WTC11 (cell line): ENCODE results near the gene STARD13. TPM values are rescaled to one million over a fixed set of nuclear protein-coding genes. Genes with fewer than 3 reads are reported as not detected.
"Not testable (repeated sequence)": the region's sequence is repeated elsewhere in the genome, so short reads cannot be mapped to it uniquely, and the experiment has no call there.

ENCODE experiments used
- ATAC-seq: fragments of 200-7000 bp; cut with Tn5 transposase; 2 replicates; pipeline ENCODE4 v1.10.0; 2021; ENCODE audit warnings: mild to moderate bottlenecking, moderate library complexity
- CTCF ChIA-PET: fragments of 300-600 bp; sonication (Branson Sonifier 250); formaldehyde crosslinking; loops from one replicate; lab custom pipeline; 2021; ENCODE audit warnings: antibody characterized with exemption; lab: Charles Lee
- POLR2A ChIA-PET: fragments of 350-600 bp; sonication (Branson Sonifier 250); formaldehyde crosslinking; loops from one replicate; lab custom pipeline; 2021; ENCODE audit warnings: antibody characterized with exemption; lab: Charles Lee
- DNase-seq: peaks from one replicate; pipeline ENCODE4 v3.0.0; 2021; ENCODE audit warnings: low spot score
- H3K27ac Mint-ChIP-seq: 2 replicates; pipeline ENCODE4 v1.8.0; 2021; ENCODE audit warnings: mixed read lengths
- H3K27me3 Mint-ChIP-seq: 2 replicates; pipeline ENCODE4 v1.8.0; 2021; ENCODE audit warnings: low read depth, mild to moderate bottlenecking, moderate library complexity, mixed read lengths
- H3K36me3 Mint-ChIP-seq: 2 replicates; pipeline ENCODE4 v1.8.0; 2021; ENCODE audit warnings: mixed read lengths
- H3K4me1 Mint-ChIP-seq: 2 replicates; pipeline ENCODE4 v1.8.0; 2022; ENCODE audit warnings: mixed read lengths
- H3K4me3 Mint-ChIP-seq: 2 replicates; pipeline ENCODE4 v1.8.0; 2021; ENCODE audit warnings: mild to moderate bottlenecking, moderate library complexity, mixed read lengths
- H3K9me3 Mint-ChIP-seq: 2 replicates; pipeline ENCODE4 v1.8.0; 2021; ENCODE audit warnings: mixed read lengths
- E2F5 ChIP-seq: sonication (generic); formaldehyde crosslinking; IDR thresholded peaks from 2 replicates; pipeline ENCODE4 v1.8.1; 2022; ENCODE audit warnings: mild to moderate bottlenecking, moderate library complexity, missing genetic modification reagents
- EMX1 ChIP-seq: fragments of 250-450 bp; sonication (Bioruptor Pico); IDR thresholded peaks from 2 replicates; pipeline ENCODE4 v1.8.0; 2021; ENCODE audit warnings: mild to moderate bottlenecking
- ESRRA ChIP-seq: sonication (generic); formaldehyde crosslinking; IDR thresholded peaks from 2 replicates; pipeline ENCODE4 v1.8.1; 2022; ENCODE audit warnings: mild to moderate bottlenecking, missing genetic modification reagents, borderline replicate concordance
- FOXJ3 ChIP-seq: sonication (generic); formaldehyde crosslinking; IDR thresholded peaks from 2 replicates; pipeline ENCODE4 v1.9.0; 2021; ENCODE audit warnings: missing genetic modification reagents, mild to moderate bottlenecking, borderline replicate concordance
- JUN ChIP-seq: sonication (generic); formaldehyde crosslinking; IDR thresholded peaks from 2 replicates; pipeline ENCODE4 v1.8.0; 2023; ENCODE audit warnings: mild to moderate bottlenecking, missing genetic modification reagents
- KAT7 ChIP-seq: sonication (generic); formaldehyde crosslinking; IDR thresholded peaks from 2 replicates; pipeline ENCODE4 v1.8.1; 2023; ENCODE audit warnings: missing genetic modification reagents, mild to moderate bottlenecking, borderline replicate concordance
- MLX ChIP-seq: sonication (generic); formaldehyde crosslinking; IDR thresholded peaks from 2 replicates; pipeline ENCODE4 v1.8.1; 2023; ENCODE audit warnings: mild to moderate bottlenecking, missing genetic modification reagents, moderate library complexity
- MXD4 ChIP-seq: fragments of 250-450 bp; sonication (Bioruptor Pico); IDR thresholded peaks from 2 replicates; pipeline ENCODE4 v1.8.0; 2021; ENCODE audit warnings: mild to moderate bottlenecking, moderate library complexity, borderline replicate concordance
- NFYB ChIP-seq: sonication (generic); formaldehyde crosslinking; conservative IDR thresholded peaks from 2 replicates; pipeline ENCODE4 v1.8.0; 2022; ENCODE audit warnings: low read depth, missing genetic modification reagents
- NR1H2 ChIP-seq: sonication (generic); formaldehyde crosslinking; IDR thresholded peaks from 2 replicates; pipeline ENCODE4 v1.9.0; 2021; ENCODE audit warnings: mild to moderate bottlenecking, moderate library complexity, missing genetic modification reagents
- RELA ChIP-seq: sonication (generic); formaldehyde crosslinking; IDR thresholded peaks from 2 replicates; pipeline ENCODE4 v1.8.1; 2022; ENCODE audit warnings: missing genetic modification reagents, mild to moderate bottlenecking, borderline replicate concordance
- SMAD4 ChIP-seq: sonication (generic); formaldehyde crosslinking; IDR thresholded peaks from 2 replicates; pipeline ENCODE4 v1.8.0; 2022; ENCODE audit warnings: mild to moderate bottlenecking, missing genetic modification reagents
- SP1 ChIP-seq: sonication (generic); formaldehyde crosslinking; conservative IDR thresholded peaks from 2 replicates; pipeline ENCODE4 v1.8.1; 2022; ENCODE audit warnings: missing genetic modification reagents
- STAT6 ChIP-seq: sonication (generic); formaldehyde crosslinking; conservative IDR thresholded peaks from 2 replicates; pipeline ENCODE4 v1.8.1; 2023; ENCODE audit warnings: mild to moderate bottlenecking, low read depth, missing genetic modification reagents, moderate library complexity
- ZMAT4 ChIP-seq: fragments of 250-450 bp; sonication (Bioruptor Pico); IDR thresholded peaks from 2 replicates; pipeline ENCODE4 v1.9.0; 2021; ENCODE audit warnings: mild to moderate bottlenecking
- ZNF219 ChIP-seq: sonication (generic); formaldehyde crosslinking; IDR thresholded peaks from 2 replicates; pipeline ENCODE4 v1.8.0; 2023; ENCODE audit warnings: missing genetic modification reagents, mild to moderate bottlenecking, borderline replicate concordance
- ZNF263 ChIP-seq: sonication (generic); formaldehyde crosslinking; IDR thresholded peaks from 2 replicates; pipeline ENCODE4 v1.8.1; 2022; ENCODE audit warnings: low read depth, mild to moderate bottlenecking, moderate library complexity, missing genetic modification reagents
- ZNF281 ChIP-seq: sonication (generic); formaldehyde crosslinking; IDR thresholded peaks from 2 replicates; pipeline ENCODE4 v1.8.0; 2023; ENCODE audit warnings: mild to moderate bottlenecking, missing genetic modification reagents
- ZNF317 ChIP-seq: sonication (generic); formaldehyde crosslinking; IDR thresholded peaks from 2 replicates; pipeline ENCODE4 v1.8.1; 2023; ENCODE audit warnings: low read depth, mild to moderate bottlenecking, moderate library complexity, missing genetic modification reagents, borderline replicate concordance
- ZNF423 ChIP-seq: fragments of 250-450 bp; sonication (Bioruptor Pico); IDR thresholded peaks from 2 replicates; pipeline ENCODE4 v2.1.2; 2022; ENCODE audit warnings: mild to moderate bottlenecking, moderate library complexity
- ZSCAN18 ChIP-seq: fragments of 250-450 bp; sonication (Bioruptor Pico); IDR thresholded peaks from 2 replicates; pipeline ENCODE4 v2.1.2; 2022; ENCODE audit warnings: mild to moderate bottlenecking, moderate library complexity
- total RNA-seq: library from RNA; stranded (reverse); gene quantifications from 3 replicates; pipeline ENCODE4 v1.2.3, GENCODE V29; 2021

The STARD13 gene
- total RNA-seq, 1 experiment from 2014 or later = 4.4 TPM

GRCh38 chr13:33178209-33178840 is 107.2 kb downstream of the STARD13 start:
- H3K4me1 Mint-ChIP-seq = peaks cover 25% of the 10 kb centered on the region
- TF ChIP-seq KAT7 (CRISPR knock-in tag) (no peak), ZNF219 (CRISPR knock-in tag) (no peak), NFYB (CRISPR knock-in tag) (no peak), MXD4 (no peak), SP1 (CRISPR knock-in tag) (no peak), EMX1 (no peak), ZNF423 (no peak), FOXJ3 (no peak), ZMAT4 (CRISPR knock-in tag) (no peak), E2F5 (no peak), STAT6 (CRISPR knock-in tag) (no peak), RELA (CRISPR knock-in tag) (no peak), ZNF263 (CRISPR knock-in tag) (no peak)
- DNase-seq (no peak), ATAC-seq (no peak)
- CTCF ChIA-PET = no interaction called here
- POLR2A ChIA-PET = no interaction called here
- H3K27ac Mint-ChIP-seq = no peak overlapping the region
- H3K4me3 Mint-ChIP-seq = no peak overlapping the region
- H3K36me3 Mint-ChIP-seq = no peaks in the 10 kb centered on the region
- H3K9me3 Mint-ChIP-seq = no peaks in the 10 kb centered on the region
- H3K27me3 Mint-ChIP-seq = peaks cover 57% of the 10 kb centered on the region

GRCh38 chr13:33177340-33178208 is 108.0 kb downstream of the STARD13 start:
- H3K27ac Mint-ChIP-seq, CTCF ChIA-PET, H3K36me3 Mint-ChIP-seq, ATAC-seq, POLR2A ChIA-PET, H3K9me3 Mint-ChIP-seq, H3K4me3 Mint-ChIP-seq, DNase-seq: not testable (repeated sequence)
- Mint-ChIP-seq H3K4me1 (peaks cover 25% of the 10 kb centered on the region), H3K27me3 (peaks cover 54% of the 10 kb centered on the region)

- Mint-ChIP-seq H3K27me3 (peaks cover 46% of the 10 kb centered on the region), H3K4me1 (peaks cover 21% of the 10 kb centered on the region)
- TF ChIP-seq NR1H2 (no peak), SMAD4 (CRISPR knock-in tag) (no peak), ESRRA (CRISPR knock-in tag) (no peak), MLX (no peak), JUN (no peak), ZNF317 (no peak), ZSCAN18 (CRISPR knock-in tag) (no peak), ZNF281 (CRISPR knock-in tag) (no peak)
- TF ChIP-seq, all 79 proteins: peak for 0
- no peaks in the 10 kb centered on the region for H3K36me3 Mint-ChIP-seq
- no peak overlapping the region for H3K27ac Mint-ChIP-seq
- no peaks in the 10 kb centered on the region for H3K9me3 Mint-ChIP-seq
- no peak overlapping the region for H3K4me3 Mint-ChIP-seq
- ChIA-PET CTCF (no interaction called here), POLR2A (no interaction called here)
- DNase-seq = no peak
- no peak for ATAC-seq
These were observed 109.0 kb downstream of the STARD13 start for GRCh38 chr13:33176526-33176925.
